Endothelial cell of umbilical vein (primary cell): ENCODE data around the gene STRN. TPM values are rescaled to one million over a fixed set of nuclear protein-coding genes. Genes with fewer than 3 reads are reported as not detected.

Experiments
- BruUV-seq: library from RNA; stranded (reverse); fragments of 400-500 nt; replicated peaks from 2 replicates; lab custom pipeline; 2021; lab: Mats Ljungman, UMichigan
- CTCF ChIA-PET: fragments of 300-600, 350-600 bp; sonication (Branson Sonifier 250); formaldehyde crosslinking; loops from one replicate; lab custom pipeline; 2021; ENCODE audit warnings: antibody characterized with exemption, inconsistent platforms; lab: Charles Lee
- POLR2A ChIA-PET: fragments of 300-600, 350-600 bp; sonication (Branson Sonifier 250); formaldehyde crosslinking; loops from one replicate; lab custom pipeline; 2021; ENCODE audit warnings: antibody characterized with exemption, inconsistent platforms; lab: Charles Lee
- DNase-seq: peaks from one replicate; pipeline ENCODE4 v3.0.0-alpha.2; 2011; ENCODE audit warnings: low read depth, low spot score
- FAIRE-seq: peaks from 2 replicates; lab custom pipeline; 2011; peaks lifted over from hg19 to GRCh38; lab: Jason Lieb, UNC
- H2AFZ ChIP-seq: 2 replicates; pipeline ENCODE4 v1.6.0; 2012; ENCODE audit warnings: low read depth, low read length, control low read depth, inconsistent platforms
- H3K27ac ChIP-seq: 2 replicates; pipeline ENCODE4 v1.5.1; 2011; ENCODE audit warnings: low read depth, mild to moderate bottlenecking, control low read depth, low read length, moderate library complexity; ENCODE audit not compliant: insufficient read depth
- H3K27me3 ChIP-seq, 2 experiments: 2 replicates each; pipeline versions ENCODE4 v1.6.0 to v1.6.1; 2011; ENCODE audit warnings: low read length in 2 of 2, mixed read lengths in 1 of 2; ENCODE audit not compliant: control insufficient read depth in 2 of 2, insufficient read depth in 2 of 2
- H3K36me3 ChIP-seq, 2 experiments: 2 replicates in 1 of 2; 3 replicates in 1 of 2; pipeline ENCODE4 v1.5.1; 2011; ENCODE audit warnings: low read length in 2 of 2, mild to moderate bottlenecking in 1 of 2, moderate library complexity in 1 of 2; ENCODE audit not compliant: control insufficient read depth in 2 of 2, insufficient read depth in 2 of 2; ENCODE audit errors: extremely low read depth in 1 of 2
- H3K4me1 ChIP-seq: 3 replicates; pipeline ENCODE4 v1.5.1; 2011; ENCODE audit warnings: mild to moderate bottlenecking, low read length; ENCODE audit not compliant: control insufficient read depth, insufficient read depth; ENCODE audit errors: extremely low read depth
- H3K4me2 ChIP-seq: 2 replicates; pipeline ENCODE4 v1.6.1; 2011; ENCODE audit warnings: low read length, control low read depth, mixed read lengths; ENCODE audit not compliant: insufficient read depth
- H3K4me3 ChIP-seq, 3 experiments: fragments of 200-600 bp in 1 of 3; sonication (generic), shearing (Covaris generic) in 1 of 3; replicated peaks in 1 of 3; 2 replicates each; pipeline ENCODE4 v1.5.1; 2011 to 2016; ENCODE audit warnings: control low read depth in 3 of 3, low read length in 3 of 3, mild to moderate bottlenecking in 2 of 3, inconsistent platforms in 1 of 3, low read depth in 1 of 3, moderate library complexity in 1 of 3; ENCODE audit not compliant: insufficient read depth in 1 of 3
- H3K79me2 ChIP-seq: 2 replicates; pipeline ENCODE4 v1.6.0; 2012; ENCODE audit warnings: low read length, inconsistent platforms; ENCODE audit not compliant: control insufficient read depth, insufficient read depth
- H3K9ac ChIP-seq: replicated peaks from 2 replicates; pipeline ENCODE3; 2011; ENCODE audit warnings: low read length, control low read depth; ENCODE audit not compliant: insufficient read depth; ENCODE audit errors: extremely low read depth
- H3K9me1 ChIP-seq: replicated peaks from 3 replicates; pipeline ENCODE4 v1.6.0; 2011; ENCODE audit warnings: mild to moderate bottlenecking, low read length; ENCODE audit not compliant: control insufficient read depth, insufficient read depth; ENCODE audit errors: extremely low read depth
- H3K9me3 ChIP-seq: replicated peaks from 2 replicates; pipeline ENCODE4 v1.5.1; 2012; ENCODE audit warnings: low read length, inconsistent platforms; ENCODE audit not compliant: control insufficient read depth, insufficient read depth
- H4K20me1 ChIP-seq: replicated peaks from 2 replicates; pipeline ENCODE3; 2011; ENCODE audit warnings: mild to moderate bottlenecking, low read length; ENCODE audit not compliant: control insufficient read depth, insufficient read depth; ENCODE audit errors: extremely low read depth
- CTCF ChIP-seq, 2 donors: IDR thresholded peaks; 1 replicate in 1 of 2; 2 replicates in 1 of 2; pipeline ENCODE4 v1.5.1; 2011; ENCODE audit warnings: low read length in 2 of 2, mild to moderate bottlenecking in 2 of 2, moderate library complexity in 2 of 2, control low read depth in 1 of 2, inconsistent platforms in 1 of 2, low read depth in 1 of 2; ENCODE audit not compliant: insufficient read depth in 1 of 2; ENCODE audit errors: extremely low read depth in 1 of 2
- FOS ChIP-seq: IDR thresholded peaks from 2 replicates; pipeline ENCODE4 v1.6.1; 2011; ENCODE audit warnings: mild to moderate bottlenecking, low read length, moderate library complexity, borderline replicate concordance; ENCODE audit not compliant: insufficient read depth
- MYC ChIP-seq: IDR thresholded peaks from one replicate; pipeline ENCODE4 v1.6.1; 2011; ENCODE audit warnings: mild to moderate bottlenecking, low read depth, low read length
- POLR2A ChIP-seq: IDR thresholded peaks from 2 replicates; pipeline ENCODE4 v1.6.1; 2012; ENCODE audit warnings: low read depth, mild to moderate bottlenecking, control low read depth, low read length
- dilution Hi-C: fragments of 300-500 bp; cut with MboI; formaldehyde crosslinking; loops from one replicate; pipeline ENCODE4 v1.15.0; 2019; ENCODE audit warnings: low sequenced_read_pairs; ENCODE audit not compliant: extremely low pct_ligation_motif_present
- intact Hi-C: fragments of 100-400 bp; cut with micrococcal nuclease; formaldehyde crosslinking; loops from one replicate; pipeline ENCODE4 v1.10.0; 2022
- polyA plus RNA-seq, 4 experiments: library from polyadenylated mRNA; depleted of rRNA in 3 of 4; stranded (reverse) in 3 of 4; unstranded in 1 of 4; fragments of >200 nt; gene quantifications; 2 replicates each; pipeline versions ENCODE4 v1.2.1 to v1.2.3, GENCODE V29; 2011 to 2012; ENCODE audit warnings: missing spikeins in 1 of 4
- total RNA-seq: library from RNA; stranded (reverse); gene quantifications from 2 replicates; pipeline ENCODE4 v1.2.3, GENCODE V29; 2021
- TF ChIP-seq, protein P1 (sequence below): IDR thresholded peaks from 2 replicates; pipeline ENCODE4 v1.6.1; 2011; ENCODE audit not compliant: insufficient read depth, insufficient read length

Gene STRN
- total and polyA plus RNA-seq, 2 donors (not counting 3 experiments of a cell fraction or from before 2014, with no cell fraction given), result 6.7 to 33.4 TPM

DNA sequence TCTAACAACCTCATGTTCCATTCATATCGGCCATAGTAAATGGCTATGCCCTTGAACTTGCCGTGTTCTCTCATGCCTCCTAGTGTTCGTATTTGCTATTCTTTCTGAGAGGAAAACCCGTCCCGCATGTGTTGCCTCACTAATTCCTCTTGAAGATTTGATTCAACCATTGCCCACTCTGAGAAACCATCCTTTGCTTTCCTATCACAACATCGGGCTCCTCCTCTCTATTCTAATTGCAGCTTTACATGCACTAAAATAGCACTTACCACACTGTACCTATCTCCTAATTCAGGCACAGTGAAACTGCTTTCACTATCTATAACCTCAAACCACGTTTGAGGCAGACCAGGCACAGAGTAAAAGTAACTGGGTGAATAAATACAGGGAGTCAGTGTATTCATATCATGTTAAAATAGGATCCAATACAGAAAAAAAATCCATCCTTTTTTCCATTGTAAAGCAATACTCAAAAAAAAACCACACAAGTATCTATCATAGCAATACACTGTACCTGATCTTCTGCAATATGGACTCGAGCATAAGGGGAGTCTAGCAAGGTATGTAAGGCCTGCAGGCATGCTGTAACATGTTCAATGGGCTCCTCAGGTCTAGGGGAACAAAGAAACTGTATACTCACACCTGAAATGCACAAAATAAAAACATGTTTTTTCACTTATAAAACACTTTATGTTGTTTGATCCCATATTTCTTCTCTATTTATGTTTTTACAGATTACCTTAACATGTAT is 39.0 kb upstream of the STRN start:
- intact Hi-C loops, result loop anchor here (1.0 kb wide), 3 partner anchors 193 to 225 kb away; no protein-coding TSS in a partner anchor
- BruUV-seq, result no TSS peak
- CTCF ChIA-PET, result no interaction called here

More for the DNA sequence above, 39.0 kb upstream of the STRN start:
- Histone ChIP-seq H3K27ac (no peak overlapping the region), H3K9me3 (no peaks in the 10 kb centered on the region), H3K4me3 (no peak overlapping the region), H3K79me2 (no peaks in the 10 kb centered on the region), H3K4me2 (no peak overlapping the region), H2AFZ (peak overlapping the region; percentile 42), H3K36me3 (peaks cover 6 to 11% of the 10 kb centered on the region in 2 experiments), H3K9me1 (no peaks in the 10 kb centered on the region), H3K27me3 (no peaks in the 10 kb centered on the region), H3K4me1 (peaks cover 8% of the 10 kb centered on the region), H3K9ac (no peak overlapping the region), H4K20me1 (no peaks in the 10 kb centered on the region)
- FAIRE-seq (peak; percentile 78), DNase-seq (peak; percentile 58)
- POLR2A ChIA-PET, result no interaction called here
- dilution Hi-C loops, result no loop called here
- TF ChIP-seq FOS, result no peak
- no peak for TF ChIP-seq POLR2A
- TF ChIP-seq MYC, result no peak
- TF ChIP-seq, protein P1, sequence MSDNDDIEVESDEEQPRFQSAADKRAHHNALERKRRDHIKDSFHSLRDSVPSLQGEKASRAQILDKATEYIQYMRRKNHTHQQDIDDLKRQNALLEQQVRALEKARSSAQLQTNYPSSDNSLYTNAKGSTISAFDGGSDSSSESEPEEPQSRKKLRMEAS, result no peak
- TF ChIP-seq CTCF (IDR thresholded peaks at IDR 0.05; ENCODE audit: extremely low read depth in 1 of 2, insufficient read depth in 1 of 2, low read depth in 1 of 2, low read length in 2 of 2), result peak; percentile 42 to 44
